Upper lobe of left lung (tissue), 6 donors: Measurements from ENCODE around the gene CRYBG2. TPM values are rescaled to one million over a fixed set of nuclear protein-coding genes. Genes with fewer than 3 reads are reported as not detected.
A peak's percentile ranks its signal among the peaks of the same experiment; 100 is the strongest.

Experiments used
- ATAC-seq, 2 donors: fragments of 200-7000 bp; cut with Tn5 transposase; one replicate each; pipeline ENCODE4 v1.9.1; 2022; ENCODE audit warnings: mild to moderate bottlenecking in 2 of 2, moderate library complexity in 2 of 2; ENCODE audit not compliant: low FRiP score in 2 of 2
- DNase-seq, 2 donors: peaks; one replicate each; pipeline ENCODE4 v3.0.0-alpha.2; 2019 to 2020
- H3K27ac ChIP-seq, 4 donors: fragments of 200-600 bp; sonication (generic); one replicate each; pipeline ENCODE4 v1.5.1; 2016 to 2019
- H3K27me3 ChIP-seq, 4 donors: fragments of 200-600 bp; sonication (generic); one replicate each; pipeline ENCODE4 v1.5.1; 2017 to 2019
- H3K36me3 ChIP-seq, 4 donors: fragments of 200-600 bp; sonication (generic); one replicate each; pipeline ENCODE4 v1.5.1; 2016 to 2019
- H3K4me1 ChIP-seq, 4 donors: fragments of 200-600 bp; sonication (generic); one replicate each; pipeline ENCODE4 v1.5.1; 2018 to 2019
- H3K4me3 ChIP-seq, 4 donors: fragments of 200-600 bp; sonication (generic); one replicate each; pipeline ENCODE4 v1.5.1; 2017 to 2019; ENCODE audit warnings: mild to moderate bottlenecking in 2 of 4, moderate library complexity in 1 of 4
- H3K9me3 ChIP-seq, 4 donors: fragments of 200-600 bp; sonication (generic); one replicate each; pipeline ENCODE4 v1.5.1; 2018 to 2019
- EP300 ChIP-seq, 4 donors: sonication (generic); formaldehyde crosslinking; IDR thresholded peaks; one replicate each; pipeline ENCODE4 v1.5.1; 2017; ENCODE audit warnings: antibody characterized with exemption in 4 of 4, control low read depth in 2 of 4
- POLR2A ChIP-seq, 4 donors: fragments of 450-650 bp; IDR thresholded peaks; one replicate each; pipeline ENCODE4 v1.5.1; 2016 to 2017; ENCODE audit warnings: antibody characterized with exemption in 4 of 4, mild to moderate bottlenecking in 2 of 4
- POLR2AphosphoS5 ChIP-seq, 2 donors: sonication (generic); formaldehyde crosslinking; IDR thresholded peaks; one replicate each; pipeline ENCODE4 v1.5.1; 2017; ENCODE audit warnings: antibody characterized with exemption in 2 of 2
- WGBS, 2 donors: methylation state at CpG; one replicate each; pipeline ENCODE4 v1.1.5; 2017 to 2018; 5-methylcytosine and 5-hydroxymethylcytosine counted together
- total RNA-seq, 6 donors: library from RNA; depleted of rRNA in 4 of 6; stranded (reverse); fragments of >200 nt in 4 of 6; gene quantifications; one replicate each; pipeline versions ENCODE4 v1.1.0 to v1.2.1, GENCODE V29; 2016 to 2021
- TF ChIP-seq, protein P1 (sequence below), 6 experiments: fragments of 450-650 bp in 4 of 6; fragments of 200-600 bp in 2 of 6; sonication (generic) in 2 of 6; IDR thresholded peaks; one replicate each; pipeline ENCODE4 v1.5.1; 2016 to 2019; ENCODE audit warnings: antibody characterized with exemption in 6 of 6
- donor health status: DM: no; HTN: no; CAD: no; lungs with moderate emphysema.
- donor health status: DM: no; HTN: yes; CAD: no; lungs with severe emphysema.

Gene CRYBG2
- total RNA-seq, 6 donors from 2014 or later: 0.59 to 25.2 (median 11.1) TPM

DNA sequence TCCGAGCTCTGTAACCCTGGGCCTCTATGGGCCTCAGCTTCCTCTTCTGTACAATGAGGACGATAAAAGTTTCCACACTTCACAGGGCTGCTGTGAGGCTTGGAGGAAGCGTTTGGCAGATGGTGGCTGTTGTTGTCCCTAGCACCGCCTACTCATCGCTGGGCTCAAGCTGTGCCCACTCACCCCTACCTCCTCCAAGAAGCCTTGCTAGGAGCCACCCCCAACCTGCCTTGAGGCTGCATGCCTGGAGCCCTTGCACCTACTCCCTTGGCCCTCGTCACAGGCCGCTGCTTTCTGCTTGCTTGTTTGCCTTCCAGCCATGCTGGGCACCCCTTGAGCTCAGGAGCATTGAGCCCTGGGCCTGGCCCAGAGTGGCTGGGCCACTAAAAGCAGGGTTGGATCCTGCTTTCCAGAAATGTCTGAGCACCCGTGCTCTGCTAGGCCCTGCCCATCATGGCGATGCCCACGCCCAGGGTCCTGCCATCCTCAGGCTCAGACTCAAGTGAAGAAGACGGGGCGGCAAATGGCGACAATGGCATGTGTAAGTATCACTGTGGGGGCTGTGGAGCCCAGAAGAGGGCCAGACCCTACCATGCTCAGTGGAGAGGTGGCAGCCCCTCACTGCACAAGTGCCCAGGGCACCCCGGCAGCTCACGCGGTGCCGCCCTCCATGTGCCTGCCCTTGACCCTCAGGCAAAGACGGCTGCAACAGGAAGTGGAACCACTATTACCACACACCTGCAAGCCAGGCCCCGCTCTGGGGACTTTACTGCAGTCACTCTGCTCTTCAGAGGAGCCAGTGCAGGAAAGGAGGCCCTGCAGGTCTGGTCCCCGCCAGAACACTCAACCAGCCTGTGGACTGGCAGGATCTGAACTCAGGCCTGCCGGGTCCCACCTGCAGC lies 64.5 kb downstream of the CRYBG2 start:
- Histone ChIP-seq H3K27me3 (no peaks in the 10 kb centered on the region), H3K9me3 (no peaks in the 10 kb centered on the region), H3K4me1 (peaks cover 17 to 70% (median 61%) of the 10 kb centered on the region in 4 donors), H3K27ac (peak overlapping the region; percentile 78 to 97 (median 84)), H3K4me3 (no peak overlapping the region), H3K36me3 (no peaks in the 10 kb centered on the region)
- peak; percentile 57 to 66 for ATAC-seq
- no peak for TF ChIP-seq POLR2A (IDR thresholded peaks at IDR 0.05)
- TF ChIP-seq, protein P1, sequence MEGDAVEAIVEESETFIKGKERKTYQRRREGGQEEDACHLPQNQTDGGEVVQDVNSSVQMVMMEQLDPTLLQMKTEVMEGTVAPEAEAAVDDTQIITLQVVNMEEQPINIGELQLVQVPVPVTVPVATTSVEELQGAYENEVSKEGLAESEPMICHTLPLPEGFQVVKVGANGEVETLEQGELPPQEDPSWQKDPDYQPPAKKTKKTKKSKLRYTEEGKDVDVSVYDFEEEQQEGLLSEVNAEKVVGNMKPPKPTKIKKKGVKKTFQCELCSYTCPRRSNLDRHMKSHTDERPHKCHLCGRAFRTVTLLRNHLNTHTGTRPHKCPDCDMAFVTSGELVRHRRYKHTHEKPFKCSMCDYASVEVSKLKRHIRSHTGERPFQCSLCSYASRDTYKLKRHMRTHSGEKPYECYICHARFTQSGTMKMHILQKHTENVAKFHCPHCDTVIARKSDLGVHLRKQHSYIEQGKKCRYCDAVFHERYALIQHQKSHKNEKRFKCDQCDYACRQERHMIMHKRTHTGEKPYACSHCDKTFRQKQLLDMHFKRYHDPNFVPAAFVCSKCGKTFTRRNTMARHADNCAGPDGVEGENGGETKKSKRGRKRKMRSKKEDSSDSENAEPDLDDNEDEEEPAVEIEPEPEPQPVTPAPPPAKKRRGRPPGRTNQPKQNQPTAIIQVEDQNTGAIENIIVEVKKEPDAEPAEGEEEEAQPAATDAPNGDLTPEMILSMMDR (IDR thresholded peaks at IDR 0.05): no peak
- no peak for TF ChIP-seq EP300 (IDR thresholded peaks at IDR 0.05)
- TF ChIP-seq POLR2AphosphoS5 (IDR thresholded peaks at IDR 0.05): no peak
- DNase-seq: peak; percentile 76 to 82
- 73 to 79% methylated on average over 17 to 21 of the region's 21 CpGs for WGBS, 2 donors

DNA sequence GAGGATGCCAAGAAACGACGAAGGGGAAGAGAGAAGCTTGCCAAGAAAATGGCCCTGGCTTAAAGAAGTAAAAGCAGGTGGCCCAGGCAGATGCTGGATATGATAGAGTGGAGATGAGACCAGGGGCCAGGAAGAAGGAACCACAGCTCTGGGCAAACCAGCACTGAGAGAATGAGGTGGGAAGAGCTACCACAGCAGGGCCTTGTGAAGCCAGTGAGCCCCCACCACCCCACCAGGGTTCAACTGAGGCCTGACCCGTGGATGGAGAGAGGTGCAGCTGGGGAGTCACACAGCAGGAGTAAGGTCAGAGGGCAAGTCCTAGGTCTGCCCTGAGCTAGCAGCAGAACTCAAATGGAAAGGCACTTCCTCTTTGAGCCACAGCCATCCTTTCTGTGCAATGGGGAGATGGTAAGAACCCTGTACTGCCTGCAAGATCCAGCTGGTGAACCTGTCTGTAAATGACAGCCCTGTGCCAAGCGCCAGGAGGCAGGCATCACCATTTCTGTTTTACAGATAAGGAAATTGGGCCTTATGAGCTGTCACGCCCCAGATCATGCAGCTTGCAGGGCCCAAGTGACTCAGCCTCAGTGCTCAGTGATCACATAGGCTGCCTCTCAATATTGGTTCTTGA lies 65.5 kb downstream of the CRYBG2 start:
- 30 to 65% methylated on average over 3 to 5 of the region's 5 CpGs for WGBS, 2 donors
- H3K27ac ChIP-seq: peak overlapping the region; percentile 78 to 97 (median 84)
- peak in 1 of 2 donors; percentile 10 for ATAC-seq

DNA sequence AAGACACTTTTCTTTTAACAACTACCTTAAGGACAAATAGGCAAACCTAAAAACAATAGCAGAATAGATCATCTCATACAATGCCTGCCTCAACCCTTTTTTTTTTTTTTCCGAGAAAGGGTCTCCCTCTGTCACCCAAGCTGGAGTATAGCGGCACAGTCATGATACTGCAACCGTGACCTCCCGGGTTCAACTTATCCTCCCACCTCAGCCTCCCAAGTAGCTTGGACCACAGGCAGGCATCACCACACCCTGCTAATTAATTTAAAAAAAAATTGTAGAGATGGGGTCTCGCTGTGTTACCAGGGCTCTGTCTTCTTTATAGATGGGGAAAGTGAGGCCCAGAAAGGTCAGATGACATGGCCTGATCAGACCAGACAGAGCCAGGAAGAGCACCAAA lies 66.1 kb downstream of the CRYBG2 start:
- peak overlapping the region; percentile 78 to 97 (median 84) for H3K27ac ChIP-seq
- H3K36me3 ChIP-seq: peaks cover 0 to 4% (median 0%) of the 10 kb centered on the region in 4 donors
- 86 to 90% methylated on average over 5 of the region's 5 CpGs for WGBS, 2 donors
- peaks cover 23 to 82% (median 71%) of the 10 kb centered on the region in 4 donors for H3K4me1 ChIP-seq
- H3K27me3 ChIP-seq: no peaks in the 10 kb centered on the region
- H3K9me3 ChIP-seq: no peaks in the 10 kb centered on the region
- no peak for TF ChIP-seq EP300 (IDR thresholded peaks at IDR 0.05)
- TF ChIP-seq, protein P1 (IDR thresholded peaks at IDR 0.05): no peak
- no peak for TF ChIP-seq POLR2A (IDR thresholded peaks at IDR 0.05)
- no peak for TF ChIP-seq POLR2AphosphoS5 (IDR thresholded peaks at IDR 0.05)
- DNase-seq (no peak), ATAC-seq (no peak)
- no peak overlapping the region for H3K4me3 ChIP-seq

More for the DNA sequence above, 65.5 kb downstream of the CRYBG2 start:
- DNase-seq: peak in 1 of 2 donors; percentile 33
- peaks cover 23 to 77% (median 71%) of the 10 kb centered on the region in 4 donors for H3K4me1 ChIP-seq
- no peaks in the 10 kb centered on the region for H3K9me3 ChIP-seq
- TF ChIP-seq POLR2A (IDR thresholded peaks at IDR 0.05): no peak
- no peak for TF ChIP-seq POLR2AphosphoS5 (IDR thresholded peaks at IDR 0.05)
- TF ChIP-seq, protein P1 (IDR thresholded peaks at IDR 0.05): no peak
- no peak for TF ChIP-seq EP300 (IDR thresholded peaks at IDR 0.05)
- no peaks in the 10 kb centered on the region for H3K27me3 ChIP-seq
- no peaks in the 10 kb centered on the region for H3K36me3 ChIP-seq
- no peak overlapping the region for H3K4me3 ChIP-seq

DNA sequence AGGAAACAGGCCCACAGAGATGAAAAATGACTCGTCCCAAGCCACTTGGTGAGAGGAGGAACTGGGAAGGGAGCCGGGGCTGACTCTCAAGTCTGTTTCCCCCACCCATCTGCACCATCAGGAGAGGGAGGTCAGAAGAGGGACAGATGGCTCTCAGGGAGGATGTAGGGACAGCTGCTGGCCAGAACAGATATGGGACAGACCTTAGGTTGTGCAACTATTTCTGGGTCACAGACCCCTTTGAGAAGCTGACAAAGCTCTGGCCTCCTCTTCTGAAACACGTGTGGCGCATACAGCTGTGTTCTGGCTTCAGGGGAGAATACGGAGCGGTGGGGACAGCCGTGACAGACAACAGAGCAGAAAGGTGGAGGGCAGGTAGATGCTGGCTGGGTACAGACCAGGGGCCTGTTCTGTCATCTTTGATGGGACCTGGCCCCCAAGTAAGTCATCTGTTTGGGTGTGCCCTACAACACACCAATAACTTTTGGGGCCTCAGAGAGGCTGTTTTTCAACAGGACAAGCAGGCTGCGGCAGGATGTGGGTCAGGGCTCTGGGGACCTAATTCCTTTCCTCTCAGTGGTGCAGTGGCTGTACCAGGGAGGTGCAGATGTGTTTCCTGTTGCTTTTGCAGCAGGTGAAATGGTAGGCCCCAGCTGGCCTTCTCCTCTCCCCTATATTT lies 66.8 kb downstream of the CRYBG2 start:
- Histone ChIP-seq H3K36me3 (peaks cover 0 to 10% (median 2%) of the 10 kb centered on the region in 4 donors), H3K27ac (peak overlapping the region; percentile 17 to 97 (median 78)), H3K27me3 (no peaks in the 10 kb centered on the region), H3K4me1 (peaks cover 23 to 88% (median 74%) of the 10 kb centered on the region in 4 donors), H3K9me3 (no peaks in the 10 kb centered on the region), H3K4me3 (no peak overlapping the region)
- peak in 1 of 2 donors; percentile 38 for ATAC-seq
- 49 to 63% methylated on average over 2 to 8 of the region's 8 CpGs for WGBS, 2 donors
- peak in 1 of 2 donors; percentile 46 for DNase-seq
- TF ChIP-seq POLR2A (IDR thresholded peaks at IDR 0.05): peak in 1 of 4 donors; percentile 17
- TF ChIP-seq, protein P1 (IDR thresholded peaks at IDR 0.05): no peak
